Measurements from ENCODE around the gene MALRD1. TPM values are rescaled to one million over a fixed set of nuclear protein-coding genes. Genes with fewer than 3 reads are reported as not detected.

The MALRD1 gene
- total RNA-seq, 4 donors from 2014 or later, result 0.75 to 2.4 (median 0.82) TPM; not detected in 1

DNA sequence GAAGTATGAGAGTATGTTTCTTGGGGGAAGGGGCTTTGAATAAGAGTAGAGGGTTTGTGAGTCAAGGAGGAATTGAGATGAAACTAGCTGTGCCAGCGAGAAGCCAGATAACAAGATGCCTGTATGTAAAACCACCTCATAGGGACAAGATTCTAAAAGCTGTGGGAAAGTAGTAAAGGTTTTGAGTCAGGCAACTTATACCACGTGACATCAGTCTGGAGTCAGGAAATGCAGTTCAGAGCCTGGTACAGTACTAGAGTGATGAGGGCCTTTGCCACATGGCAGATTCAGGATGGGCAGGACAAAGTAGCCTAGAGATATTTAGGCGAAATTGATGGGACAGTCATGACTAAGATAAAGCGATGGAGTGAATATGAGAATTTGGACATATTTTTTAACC is 627.5 kb downstream of the MALRD1 start:
- H3K4me1 ChIP-seq, result no peaks in the 10 kb centered on the region
- TF ChIP-seq POLR2AphosphoS5 (IDR thresholded peaks at IDR 0.05) (no peak), EP300 (IDR thresholded peaks at IDR 0.05; ENCODE audit: low read depth) (no peak), POLR2A (IDR thresholded peaks at IDR 0.05) (no peak)
- TF ChIP-seq, protein P1, sequence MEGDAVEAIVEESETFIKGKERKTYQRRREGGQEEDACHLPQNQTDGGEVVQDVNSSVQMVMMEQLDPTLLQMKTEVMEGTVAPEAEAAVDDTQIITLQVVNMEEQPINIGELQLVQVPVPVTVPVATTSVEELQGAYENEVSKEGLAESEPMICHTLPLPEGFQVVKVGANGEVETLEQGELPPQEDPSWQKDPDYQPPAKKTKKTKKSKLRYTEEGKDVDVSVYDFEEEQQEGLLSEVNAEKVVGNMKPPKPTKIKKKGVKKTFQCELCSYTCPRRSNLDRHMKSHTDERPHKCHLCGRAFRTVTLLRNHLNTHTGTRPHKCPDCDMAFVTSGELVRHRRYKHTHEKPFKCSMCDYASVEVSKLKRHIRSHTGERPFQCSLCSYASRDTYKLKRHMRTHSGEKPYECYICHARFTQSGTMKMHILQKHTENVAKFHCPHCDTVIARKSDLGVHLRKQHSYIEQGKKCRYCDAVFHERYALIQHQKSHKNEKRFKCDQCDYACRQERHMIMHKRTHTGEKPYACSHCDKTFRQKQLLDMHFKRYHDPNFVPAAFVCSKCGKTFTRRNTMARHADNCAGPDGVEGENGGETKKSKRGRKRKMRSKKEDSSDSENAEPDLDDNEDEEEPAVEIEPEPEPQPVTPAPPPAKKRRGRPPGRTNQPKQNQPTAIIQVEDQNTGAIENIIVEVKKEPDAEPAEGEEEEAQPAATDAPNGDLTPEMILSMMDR (IDR thresholded peaks at IDR 0.05), result no peak
- intact Hi-C loops (cut with DNase I; ENCODE audit: low total_unique reads), result no loop called here
- no peaks in the 10 kb centered on the region for H3K27me3 ChIP-seq
- H3K9me3 ChIP-seq, result no peaks in the 10 kb centered on the region
- no peak for DNase-seq
- WGBS, 2 donors (ENCODE audit: low coverage in 1 of 2), result 77 to 93% methylated on average over 4 of the region's 4 CpGs
- H3K27ac ChIP-seq, result no peak overlapping the region
- H3K36me3 ChIP-seq, result no peaks in the 10 kb centered on the region
- no peak overlapping the region for H3K4me3 ChIP-seq
- in situ Hi-C loops (cut with MboI; ENCODE audit: low pct_ligation_motif_present in 1 of 4, low pct_unique_long_range_greater_than_20kb in 1 of 4, low sequenced_read_pairs in 3 of 4), result no loop called here

DNA sequence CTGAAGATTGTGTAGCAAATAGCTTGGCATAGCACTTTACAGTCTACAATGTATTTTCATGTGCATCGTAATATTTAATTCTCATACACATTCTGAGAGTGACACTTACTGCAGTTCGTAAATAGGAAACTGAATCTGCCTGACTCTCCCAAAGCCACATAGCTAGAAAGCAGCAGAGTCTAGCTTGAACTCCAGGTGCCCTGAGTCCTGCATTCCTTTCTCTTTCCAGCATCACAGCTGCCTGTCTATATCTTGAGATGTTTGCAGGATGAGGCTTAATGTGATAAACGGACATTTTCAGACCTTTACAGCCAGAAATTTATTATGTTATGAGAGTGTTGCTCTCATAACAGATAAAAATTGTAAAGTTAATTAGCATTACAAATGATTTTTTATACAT is 634.8 kb downstream of the MALRD1 start:
- no peak for DNase-seq
- TF ChIP-seq POLR2AphosphoS5 (IDR thresholded peaks at IDR 0.05), result no peak
- TF ChIP-seq EP300 (IDR thresholded peaks at IDR 0.05; ENCODE audit: low read depth), result no peak
- no peak for TF ChIP-seq POLR2A (IDR thresholded peaks at IDR 0.05)
- TF ChIP-seq, protein P1 (IDR thresholded peaks at IDR 0.05), result no peak
- no peak overlapping the region for H3K27ac ChIP-seq
- H3K4me3 ChIP-seq, result no peak overlapping the region
- in situ Hi-C loops (cut with MboI; ENCODE audit: low pct_ligation_motif_present in 1 of 4, low pct_unique_long_range_greater_than_20kb in 1 of 4, low sequenced_read_pairs in 3 of 4), result no loop called here
- H3K36me3 ChIP-seq, result no peaks in the 10 kb centered on the region
- H3K27me3 ChIP-seq, result no peaks in the 10 kb centered on the region
- intact Hi-C loops (cut with DNase I; ENCODE audit: low total_unique reads), result no loop called here
- WGBS, 2 donors (ENCODE audit: low coverage in 1 of 2), result 76 to 81% methylated on average over 3 of the region's 3 CpGs
- H3K4me1 ChIP-seq, result no peaks in the 10 kb centered on the region
- H3K9me3 ChIP-seq, result no peaks in the 10 kb centered on the region

DNA sequence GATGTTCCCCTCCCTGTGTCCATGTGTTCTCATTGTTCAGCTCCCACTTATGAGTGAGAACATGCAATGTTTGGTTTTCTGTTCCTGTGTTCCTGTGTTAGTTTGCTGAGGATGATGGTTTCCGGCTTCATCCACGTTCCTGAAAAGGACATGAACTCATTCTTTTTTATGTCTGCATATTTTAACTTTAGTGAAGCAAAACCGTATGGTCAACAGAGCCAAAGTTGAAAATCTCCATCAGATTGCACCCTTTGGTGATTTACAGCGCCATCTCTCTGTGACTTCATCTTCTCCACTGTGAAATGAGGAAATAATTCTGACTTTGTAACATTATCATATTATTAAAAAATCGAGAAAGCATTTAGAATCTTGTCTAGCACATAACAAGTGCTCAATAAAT is 635.4 kb downstream of the MALRD1 start:
- Histone ChIP-seq H3K27ac (no peak overlapping the region), H3K36me3 (no peaks in the 10 kb centered on the region), H3K4me1 (no peaks in the 10 kb centered on the region), H3K9me3 (no peaks in the 10 kb centered on the region), H3K27me3 (no peaks in the 10 kb centered on the region), H3K4me3 (no peak overlapping the region)
- in situ Hi-C loops (cut with MboI; ENCODE audit: low pct_ligation_motif_present in 1 of 4, low pct_unique_long_range_greater_than_20kb in 1 of 4, low sequenced_read_pairs in 3 of 4) (no loop called here), intact Hi-C loops (cut with DNase I; ENCODE audit: low total_unique reads) (no loop called here)
- no peak for DNase-seq
- WGBS, 2 donors (ENCODE audit: low coverage in 1 of 2), result 50 to 59% methylated on average over 5 of the region's 5 CpGs
- TF ChIP-seq POLR2A (IDR thresholded peaks at IDR 0.05) (no peak), POLR2AphosphoS5 (IDR thresholded peaks at IDR 0.05) (no peak), EP300 (IDR thresholded peaks at IDR 0.05; ENCODE audit: low read depth) (no peak)
- TF ChIP-seq, protein P1 (IDR thresholded peaks at IDR 0.05), result no peak

DNA sequence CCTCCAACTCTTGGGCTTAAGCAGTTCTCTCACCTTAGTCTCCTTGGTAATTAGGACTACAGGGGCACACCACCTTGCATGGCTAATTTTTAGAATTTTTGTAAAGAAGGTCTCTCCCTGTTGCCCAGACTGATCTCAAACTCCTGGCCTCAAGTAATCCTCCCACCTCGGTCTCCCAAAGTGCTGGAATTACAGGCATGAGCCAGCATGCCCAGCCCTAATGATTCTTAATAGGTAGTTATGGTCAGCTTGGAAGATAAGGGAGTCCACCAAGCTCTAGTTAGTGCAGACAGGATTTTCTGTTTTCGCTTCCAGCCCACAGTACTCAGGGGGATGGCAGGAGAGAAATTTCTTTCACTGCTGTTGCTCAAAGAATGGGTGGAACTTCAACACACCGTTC is 639.7 kb downstream of the MALRD1 start:
- no peaks in the 10 kb centered on the region for H3K4me1 ChIP-seq
- in situ Hi-C loops (cut with MboI; ENCODE audit: low pct_ligation_motif_present in 1 of 4, low pct_unique_long_range_greater_than_20kb in 1 of 4, low sequenced_read_pairs in 3 of 4) (no loop called here), intact Hi-C loops (cut with DNase I; ENCODE audit: low total_unique reads) (no loop called here)
- H3K27me3 ChIP-seq, result no peaks in the 10 kb centered on the region
- no peak for TF ChIP-seq EP300 (IDR thresholded peaks at IDR 0.05; ENCODE audit: low read depth)
- no peak for TF ChIP-seq POLR2A (IDR thresholded peaks at IDR 0.05)
- TF ChIP-seq, protein P1 (IDR thresholded peaks at IDR 0.05), result no peak
- no peak for TF ChIP-seq POLR2AphosphoS5 (IDR thresholded peaks at IDR 0.05)
- 89% methylated on average over 3 of the region's 3 CpGs; no CpG with 5 or more reads in 1 of the 2 donors for WGBS, 2 donors (ENCODE audit: low coverage in 1 of 2)
- no peak for DNase-seq
- H3K27ac ChIP-seq, result no peak overlapping the region
- H3K9me3 ChIP-seq, result no peaks in the 10 kb centered on the region
- no peaks in the 10 kb centered on the region for H3K36me3 ChIP-seq
- H3K4me3 ChIP-seq, result no peak overlapping the region
